GM19193 (cell line): ENCODE results near the gene GRIN2A.

Experiments
- POLR2A ChIP-seq: IDR thresholded peaks from 4 replicates; pipeline ENCODE4 v1.6.1; 2011; ENCODE audit not compliant: insufficient read depth, insufficient read length; ENCODE audit errors: extremely low read depth

Gene GRIN2A

GRCh38 chr16:9766891-9767290 is 415.3 kb downstream of the GRIN2A start:
- no peak for TF ChIP-seq POLR2A

GRCh38 chr16:9763505-9763904 is 418.7 kb downstream of the GRIN2A start:
- TF ChIP-seq POLR2A: no peak

GRCh38 chr16:9761870-9762269 is 420.4 kb downstream of the GRIN2A start:
- no peak for TF ChIP-seq POLR2A

- TF ChIP-seq POLR2A: no peak
Observed at GRCh38 chr16:9757687-9758086, 424.5 kb downstream of the GRIN2A start.

- TF ChIP-seq POLR2A: no peak
Observed at GRCh38 chr16:9756434-9756833, 425.8 kb downstream of the GRIN2A start.

- no peak for TF ChIP-seq POLR2A
Observed at GRCh38 chr16:9755081-9755480, 427.1 kb downstream of the GRIN2A start.

- TF ChIP-seq POLR2A: no peak
Observed at GRCh38 chr16:9741776-9742175, 440.5 kb downstream of the GRIN2A start.

GRCh38 chr16:9739301-9739700 is 442.9 kb downstream of the GRIN2A start:
- TF ChIP-seq POLR2A: no peak

GRCh38 chr16:9738690-9739089 is 443.5 kb downstream of the GRIN2A start:
- TF ChIP-seq POLR2A: no peak

GRCh38 chr16:9736547-9736946 is 445.7 kb downstream of the GRIN2A start:
- no peak for TF ChIP-seq POLR2A

- TF ChIP-seq POLR2A: no peak
Observed at GRCh38 chr16:9723136-9723535, 459.1 kb downstream of the GRIN2A start.

GRCh38 chr16:9713907-9714306 is 468.3 kb downstream of the GRIN2A start:
- no peak for TF ChIP-seq POLR2A

GRCh38 chr16:9713156-9713555 is 469.1 kb downstream of the GRIN2A start:
- no peak for TF ChIP-seq POLR2A

GRCh38 chr16:9708972-9709620 is 473.1 kb downstream of the GRIN2A start:
- no peak for TF ChIP-seq POLR2A

- no peak for TF ChIP-seq POLR2A
Observed at GRCh38 chr16:9706217-9706836, 475.9 kb downstream of the GRIN2A start.

GRCh38 chr16:9703731-9704130 is 478.5 kb downstream of the GRIN2A start:
- TF ChIP-seq POLR2A: no peak
